Measurements from ENCODE around the gene ASB2.

Gene ASB2

DNA sequence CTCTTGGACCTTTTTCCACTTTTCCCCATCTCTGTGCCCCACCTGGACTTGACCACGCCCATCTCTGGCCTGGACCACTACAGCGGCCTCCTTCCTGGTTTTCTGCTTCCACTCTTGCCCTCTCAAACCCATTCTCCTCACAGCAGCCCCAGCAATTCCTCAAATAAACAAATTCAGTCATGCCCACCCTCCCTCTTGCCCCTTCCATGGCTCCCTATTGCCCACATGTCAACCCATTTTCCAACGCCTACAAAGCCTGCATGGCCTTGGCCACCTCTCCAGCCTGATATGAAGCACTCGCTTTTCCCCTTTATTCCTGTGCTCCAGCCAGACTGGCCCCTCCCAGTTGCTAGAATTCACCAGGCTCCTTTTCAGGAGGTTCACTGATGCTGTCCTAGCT lies 43.9 kb upstream of the ASB2 start:
- H3K4me3 ChIP-seq (replicated peaks; ENCODE audit: low read depth, low read length), result no peak overlapping the region
- no peak for DNase-seq (ENCODE audit: extremely low read depth, low read depth)
- TF ChIP-seq CTCF (IDR thresholded peaks at IDR 0.05; ENCODE audit: low read depth, low read length, missing control alignments), result no peak

DNA sequence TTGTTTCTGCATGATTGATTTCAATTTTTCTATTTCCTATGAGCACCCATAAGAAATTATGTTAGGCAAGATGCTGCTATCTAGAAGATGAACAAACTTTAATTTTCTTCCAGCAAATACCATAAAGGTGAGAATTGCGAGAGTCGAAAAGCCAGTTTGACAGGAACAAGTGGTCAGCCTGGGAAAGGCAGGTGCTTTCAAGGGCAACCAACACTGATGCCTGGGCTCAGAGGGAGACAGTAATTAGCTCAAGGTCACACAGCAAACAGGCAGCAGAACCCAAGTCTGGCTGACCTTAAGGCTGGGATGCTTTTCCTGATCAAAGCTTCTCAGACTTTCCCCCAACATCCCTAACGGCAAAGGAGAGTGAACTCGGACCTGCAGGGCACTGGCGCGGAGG lies 43.0 kb upstream of the ASB2 start:
- DNase-seq (ENCODE audit: extremely low read depth, low read depth), result no peak
- TF ChIP-seq CTCF (IDR thresholded peaks at IDR 0.05; ENCODE audit: low read depth, low read length, missing control alignments), result no peak
- no peak overlapping the region for H3K4me3 ChIP-seq (replicated peaks; ENCODE audit: low read depth, low read length)

GRCh38 chr14:94018308-94018707 lies 41.9 kb upstream of the ASB2 start:
- TF ChIP-seq CTCF (IDR thresholded peaks at IDR 0.05; ENCODE audit: low read depth, low read length, missing control alignments), result no peak
- no peak overlapping the region for H3K4me3 ChIP-seq (replicated peaks; ENCODE audit: low read depth, low read length)
- DNase-seq (ENCODE audit: extremely low read depth, low read depth), result no peak

GRCh38 chr14:94016446-94016976 lies 40.1 kb upstream of the ASB2 start:
- no peak overlapping the region for H3K4me3 ChIP-seq (replicated peaks; ENCODE audit: low read depth, low read length)
- TF ChIP-seq CTCF (IDR thresholded peaks at IDR 0.05; ENCODE audit: low read depth, low read length, missing control alignments), result no peak
- DNase-seq (ENCODE audit: extremely low read depth, low read depth), result no peak

GRCh38 chr14:94015223-94015622 lies 38.9 kb upstream of the ASB2 start:
- no peak for DNase-seq (ENCODE audit: extremely low read depth, low read depth)
- H3K4me3 ChIP-seq (replicated peaks; ENCODE audit: low read depth, low read length), result no peak overlapping the region
- TF ChIP-seq CTCF (IDR thresholded peaks at IDR 0.05; ENCODE audit: low read depth, low read length, missing control alignments), result no peak

DNA sequence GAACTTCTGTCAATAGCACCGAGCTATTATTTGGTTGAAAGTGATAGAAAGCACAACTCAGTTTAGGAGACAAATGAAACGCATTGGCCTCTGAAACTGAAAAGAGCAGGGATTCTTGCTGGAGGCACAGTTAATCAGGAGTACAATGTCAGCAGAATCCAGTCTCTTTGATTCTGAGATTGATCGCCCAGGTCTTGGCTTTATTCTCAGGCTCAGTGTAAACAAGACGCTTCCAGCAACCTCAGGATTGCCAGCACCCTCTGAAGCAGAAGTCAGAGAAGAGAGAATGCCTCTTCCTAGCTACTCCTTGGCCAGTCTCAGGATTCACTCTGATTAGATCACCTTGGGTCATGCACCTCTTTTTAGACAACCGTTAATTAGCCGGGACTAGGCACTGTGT lies 38.0 kb upstream of the ASB2 start:
- DNase-seq (ENCODE audit: extremely low read depth, low read depth), result no peak
- H3K4me3 ChIP-seq (replicated peaks; ENCODE audit: low read depth, low read length), result no peak overlapping the region
- TF ChIP-seq CTCF (IDR thresholded peaks at IDR 0.05; ENCODE audit: low read depth, low read length, missing control alignments), result no peak

- no peak for TF ChIP-seq CTCF (IDR thresholded peaks at IDR 0.05; ENCODE audit: low read depth, low read length, missing control alignments)
- no peak for DNase-seq (ENCODE audit: extremely low read depth, low read depth)
- H3K4me3 ChIP-seq (replicated peaks; ENCODE audit: low read depth, low read length), result no peak overlapping the region
These were observed 35.4 kb upstream of the ASB2 start for GRCh38 chr14:94011795-94012194.

Measured in HFF-Myc (cell line).